ENCODE data around the gene CCDC27.

DNA sequence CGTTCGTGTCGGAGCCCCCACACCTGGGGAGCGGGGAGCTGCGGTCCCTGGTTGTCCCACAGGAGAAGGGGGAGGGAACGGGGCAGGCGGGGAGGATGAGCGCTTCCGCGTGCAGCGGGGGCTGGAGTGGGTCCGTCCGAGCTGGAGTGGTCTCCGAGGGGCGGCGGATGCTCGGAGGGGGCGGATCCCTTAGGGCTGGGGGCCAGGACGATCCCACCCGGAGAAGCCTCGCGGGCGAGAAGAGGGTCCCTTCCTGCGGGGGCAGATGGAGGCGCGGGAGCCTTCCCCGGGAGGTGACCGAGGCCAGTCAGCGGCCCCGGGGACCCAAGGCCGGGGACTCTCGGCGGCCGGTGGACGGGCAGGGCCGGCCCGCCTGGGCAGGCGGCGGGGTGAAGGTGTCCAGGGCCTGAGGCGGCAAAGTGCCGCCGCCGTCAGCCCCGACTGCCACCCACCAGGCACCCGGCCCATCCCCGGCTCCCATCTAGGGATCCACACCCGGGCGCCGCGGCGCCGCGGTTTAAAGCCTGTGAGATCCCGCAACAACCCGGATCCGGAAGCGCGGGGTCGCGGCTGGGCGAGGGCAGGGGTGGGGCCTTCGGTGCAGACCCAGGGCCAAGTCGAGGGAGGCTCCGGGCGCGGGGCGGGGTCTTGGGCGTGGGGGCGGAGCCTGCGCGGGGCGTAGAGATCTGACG is 5.3 kb upstream of the CCDC27 start:
- TF ChIP-seq, protein P1, sequence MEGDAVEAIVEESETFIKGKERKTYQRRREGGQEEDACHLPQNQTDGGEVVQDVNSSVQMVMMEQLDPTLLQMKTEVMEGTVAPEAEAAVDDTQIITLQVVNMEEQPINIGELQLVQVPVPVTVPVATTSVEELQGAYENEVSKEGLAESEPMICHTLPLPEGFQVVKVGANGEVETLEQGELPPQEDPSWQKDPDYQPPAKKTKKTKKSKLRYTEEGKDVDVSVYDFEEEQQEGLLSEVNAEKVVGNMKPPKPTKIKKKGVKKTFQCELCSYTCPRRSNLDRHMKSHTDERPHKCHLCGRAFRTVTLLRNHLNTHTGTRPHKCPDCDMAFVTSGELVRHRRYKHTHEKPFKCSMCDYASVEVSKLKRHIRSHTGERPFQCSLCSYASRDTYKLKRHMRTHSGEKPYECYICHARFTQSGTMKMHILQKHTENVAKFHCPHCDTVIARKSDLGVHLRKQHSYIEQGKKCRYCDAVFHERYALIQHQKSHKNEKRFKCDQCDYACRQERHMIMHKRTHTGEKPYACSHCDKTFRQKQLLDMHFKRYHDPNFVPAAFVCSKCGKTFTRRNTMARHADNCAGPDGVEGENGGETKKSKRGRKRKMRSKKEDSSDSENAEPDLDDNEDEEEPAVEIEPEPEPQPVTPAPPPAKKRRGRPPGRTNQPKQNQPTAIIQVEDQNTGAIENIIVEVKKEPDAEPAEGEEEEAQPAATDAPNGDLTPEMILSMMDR (IDR thresholded peaks at IDR 0.05), result no peak
- TF ChIP-seq POLR2A (IDR thresholded peaks at IDR 0.05), result no peak

Data from Peyer's patch (tissue), 4 donors.